Esophagus squamous epithelium (tissue), 4 donors: ENCODE data around the gene SMIM32.

Source experiments
- POLR2A ChIP-seq, 4 donors: fragments of 450-650 bp; IDR thresholded peaks; one replicate each; pipeline ENCODE4 v1.6.1; 2017; ENCODE audit warnings: antibody characterized with exemption in 4 of 4, mild to moderate bottlenecking in 4 of 4, moderate library complexity in 3 of 4
- TF ChIP-seq, protein P1 (sequence below), 6 experiments: fragments of 450-650 bp in 4 of 6; fragments of 200-600 bp in 2 of 6; sonication (generic) in 2 of 6; IDR thresholded peaks; one replicate each; pipeline ENCODE4 v1.5.1; 2016 to 2019; ENCODE audit warnings: antibody characterized with exemption in 6 of 6, mild to moderate bottlenecking in 4 of 6, moderate library complexity in 4 of 6

DNA sequence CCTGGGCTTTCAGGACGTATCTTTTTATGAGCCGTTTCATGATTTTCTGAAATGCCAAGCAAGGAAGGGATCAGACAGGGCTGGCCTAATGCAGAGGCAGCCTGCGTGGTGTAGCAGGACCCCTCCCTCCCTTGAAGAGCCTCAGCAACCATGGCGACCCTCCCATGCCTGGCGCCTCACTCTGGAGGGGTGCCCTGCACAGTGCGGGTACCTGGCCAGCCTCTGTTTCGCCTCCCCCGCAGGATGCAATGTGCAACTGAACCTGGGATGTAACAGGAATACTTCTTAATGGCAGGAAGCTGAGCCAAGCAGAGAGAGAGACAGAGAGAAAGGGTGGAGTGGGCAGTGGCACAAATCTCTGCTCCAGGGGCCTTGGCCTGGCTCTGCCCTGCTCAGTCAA, 23.3 kb upstream of the SMIM32 start:
- TF ChIP-seq, protein P1, sequence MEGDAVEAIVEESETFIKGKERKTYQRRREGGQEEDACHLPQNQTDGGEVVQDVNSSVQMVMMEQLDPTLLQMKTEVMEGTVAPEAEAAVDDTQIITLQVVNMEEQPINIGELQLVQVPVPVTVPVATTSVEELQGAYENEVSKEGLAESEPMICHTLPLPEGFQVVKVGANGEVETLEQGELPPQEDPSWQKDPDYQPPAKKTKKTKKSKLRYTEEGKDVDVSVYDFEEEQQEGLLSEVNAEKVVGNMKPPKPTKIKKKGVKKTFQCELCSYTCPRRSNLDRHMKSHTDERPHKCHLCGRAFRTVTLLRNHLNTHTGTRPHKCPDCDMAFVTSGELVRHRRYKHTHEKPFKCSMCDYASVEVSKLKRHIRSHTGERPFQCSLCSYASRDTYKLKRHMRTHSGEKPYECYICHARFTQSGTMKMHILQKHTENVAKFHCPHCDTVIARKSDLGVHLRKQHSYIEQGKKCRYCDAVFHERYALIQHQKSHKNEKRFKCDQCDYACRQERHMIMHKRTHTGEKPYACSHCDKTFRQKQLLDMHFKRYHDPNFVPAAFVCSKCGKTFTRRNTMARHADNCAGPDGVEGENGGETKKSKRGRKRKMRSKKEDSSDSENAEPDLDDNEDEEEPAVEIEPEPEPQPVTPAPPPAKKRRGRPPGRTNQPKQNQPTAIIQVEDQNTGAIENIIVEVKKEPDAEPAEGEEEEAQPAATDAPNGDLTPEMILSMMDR (IDR thresholded peaks at IDR 0.05), result no peak
- TF ChIP-seq POLR2A (IDR thresholded peaks at IDR 0.05), result no peak
